ENCODE data around the gene WWC1.
A peak's percentile ranks its signal among the peaks of the same experiment; 100 is the strongest.
"Not testable (repeated sequence)": the region's sequence is repeated elsewhere in the genome, so short reads cannot be mapped to it uniquely, and the experiment has no call there.

The WWC1 gene

GRCh38 chr5:168273056-168273980 is 18.1 kb upstream of the WWC1 start:
- H3K36me3 Mint-ChIP-seq (ENCODE audit: low read depth): no peaks in the 10 kb centered on the region
- no peaks in the 10 kb centered on the region for H3K9me3 Mint-ChIP-seq
- no peak overlapping the region for H3K27ac Mint-ChIP-seq
- no peak overlapping the region for H3K4me3 Mint-ChIP-seq
- peaks cover 10% of the 10 kb centered on the region for H3K27me3 Mint-ChIP-seq (ENCODE audit: low read depth)
- H3K4me1 Mint-ChIP-seq (ENCODE audit: low read depth): no peaks in the 10 kb centered on the region

- Mint-ChIP-seq H3K9me3 (no peaks in the 10 kb centered on the region), H3K4me1 (ENCODE audit: low read depth) (no peaks in the 10 kb centered on the region), H3K36me3 (ENCODE audit: low read depth) (no peaks in the 10 kb centered on the region), H3K4me3 (no peak overlapping the region), H3K27ac (no peak overlapping the region), H3K27me3 (ENCODE audit: low read depth) (no peaks in the 10 kb centered on the region)
Measured at GRCh38 chr5:168274406-168274805, 17.0 kb upstream of the WWC1 start.

GRCh38 chr5:168275940-168276339 is 15.5 kb upstream of the WWC1 start:
- H3K36me3 Mint-ChIP-seq (ENCODE audit: low read depth): no peaks in the 10 kb centered on the region
- no peak overlapping the region for H3K27ac Mint-ChIP-seq
- H3K9me3 Mint-ChIP-seq: no peaks in the 10 kb centered on the region
- no peak overlapping the region for H3K4me3 Mint-ChIP-seq
- no peaks in the 10 kb centered on the region for H3K4me1 Mint-ChIP-seq (ENCODE audit: low read depth)
- no peaks in the 10 kb centered on the region for H3K27me3 Mint-ChIP-seq (ENCODE audit: low read depth)

GRCh38 chr5:168282120-168282519 is 9.3 kb upstream of the WWC1 start:
- no peak overlapping the region for H3K4me3 Mint-ChIP-seq
- H3K27me3 Mint-ChIP-seq (ENCODE audit: low read depth): peaks cover 10% of the 10 kb centered on the region
- H3K9me3 Mint-ChIP-seq: peaks cover 14% of the 10 kb centered on the region
- no peaks in the 10 kb centered on the region for H3K36me3 Mint-ChIP-seq (ENCODE audit: low read depth)
- H3K27ac Mint-ChIP-seq: no peak overlapping the region
- H3K4me1 Mint-ChIP-seq (ENCODE audit: low read depth): no peaks in the 10 kb centered on the region

GRCh38 chr5:168284809-168285208 is 6.6 kb upstream of the WWC1 start:
- Mint-ChIP-seq H3K4me1 (ENCODE audit: low read depth) (peaks cover 2% of the 10 kb centered on the region), H3K27me3 (ENCODE audit: low read depth) (peaks cover 32% of the 10 kb centered on the region), H3K36me3 (ENCODE audit: low read depth) (no peaks in the 10 kb centered on the region), H3K9me3 (peaks cover 14% of the 10 kb centered on the region), H3K4me3 (no peak overlapping the region), H3K27ac (no peak overlapping the region)

GRCh38 chr5:168285696-168286095 is 5.7 kb upstream of the WWC1 start:
- H3K4me1 Mint-ChIP-seq (ENCODE audit: low read depth): peaks cover 4% of the 10 kb centered on the region
- H3K27ac Mint-ChIP-seq: no peak overlapping the region
- H3K27me3 Mint-ChIP-seq (ENCODE audit: low read depth): peaks cover 38% of the 10 kb centered on the region
- peaks cover 14% of the 10 kb centered on the region for H3K9me3 Mint-ChIP-seq
- no peaks in the 10 kb centered on the region for H3K36me3 Mint-ChIP-seq (ENCODE audit: low read depth)
- no peak overlapping the region for H3K4me3 Mint-ChIP-seq

GRCh38 chr5:168286386-168286785 is 5.1 kb upstream of the WWC1 start:
- peaks cover 4% of the 10 kb centered on the region for H3K4me1 Mint-ChIP-seq (ENCODE audit: low read depth)
- peaks cover 45% of the 10 kb centered on the region for H3K27me3 Mint-ChIP-seq (ENCODE audit: low read depth)
- H3K27ac Mint-ChIP-seq: no peak overlapping the region
- H3K36me3 Mint-ChIP-seq (ENCODE audit: low read depth): no peaks in the 10 kb centered on the region
- H3K4me3 Mint-ChIP-seq: no peak overlapping the region
- peaks cover 14% of the 10 kb centered on the region for H3K9me3 Mint-ChIP-seq

- peaks cover 45% of the 10 kb centered on the region for H3K27me3 Mint-ChIP-seq (ENCODE audit: low read depth)
Measured at GRCh38 chr5:168286863-168287262, 4.6 kb upstream of the WWC1 start.

GRCh38 chr5:168287362-168287761 is 4.1 kb upstream of the WWC1 start:
- Mint-ChIP-seq H3K27me3 (ENCODE audit: low read depth) (peaks cover 45% of the 10 kb centered on the region), H3K36me3 (ENCODE audit: low read depth) (no peaks in the 10 kb centered on the region), H3K4me1 (ENCODE audit: low read depth) (peaks cover 4% of the 10 kb centered on the region), H3K27ac (no peak overlapping the region), H3K9me3 (peaks cover 7% of the 10 kb centered on the region), H3K4me3 (no peak overlapping the region)

More at GRCh38 chr5:168286863-168287262, 4.6 kb upstream of the WWC1 start:
- not testable (repeated sequence) for H3K27ac Mint-ChIP-seq; H3K4me1 Mint-ChIP-seq (ENCODE audit: low read depth); H3K4me3 Mint-ChIP-seq; H3K36me3 Mint-ChIP-seq (ENCODE audit: low read depth)
- peaks cover 12% of the 10 kb centered on the region for H3K9me3 Mint-ChIP-seq

GRCh38 chr5:168288349-168289245 is 2.8 kb upstream of the WWC1 start:
- peaks cover 56% of the 10 kb centered on the region for H3K27me3 Mint-ChIP-seq (ENCODE audit: low read depth)
- peaks cover 7% of the 10 kb centered on the region for H3K9me3 Mint-ChIP-seq
- no peak overlapping the region for H3K4me3 Mint-ChIP-seq
- H3K4me1 Mint-ChIP-seq (ENCODE audit: low read depth): peaks cover 4% of the 10 kb centered on the region
- H3K27ac Mint-ChIP-seq: no peak overlapping the region
- no peaks in the 10 kb centered on the region for H3K36me3 Mint-ChIP-seq (ENCODE audit: low read depth)

- H3K4me1 Mint-ChIP-seq (ENCODE audit: low read depth): peaks cover 4% of the 10 kb centered on the region
- H3K4me3 Mint-ChIP-seq: peak overlapping the region; percentile 17
- H3K27ac Mint-ChIP-seq: no peak overlapping the region
- no peaks in the 10 kb centered on the region for H3K9me3 Mint-ChIP-seq
- H3K36me3 Mint-ChIP-seq (ENCODE audit: low read depth): no peaks in the 10 kb centered on the region
- H3K27me3 Mint-ChIP-seq (ENCODE audit: low read depth): peaks cover 59% of the 10 kb centered on the region
Measured at GRCh38 chr5:168290902-168291341, 523 bp upstream of the WWC1 start.

- H3K27ac Mint-ChIP-seq: no peak overlapping the region
Measured at GRCh38 chr5:168291964-168292785, 730 bp downstream of the WWC1 start.

GRCh38 chr5:168292786-168293696 is 1.6 kb downstream of the WWC1 start:
- Mint-ChIP-seq H3K9me3 (no peaks in the 10 kb centered on the region), H3K27me3 (ENCODE audit: low read depth) (peaks cover 47% of the 10 kb centered on the region), H3K27ac (no peak overlapping the region), H3K36me3 (ENCODE audit: low read depth) (no peaks in the 10 kb centered on the region), H3K4me1 (ENCODE audit: low read depth) (peaks cover 4% of the 10 kb centered on the region), H3K4me3 (no peak overlapping the region)

More at GRCh38 chr5:168291964-168292785, 730 bp downstream of the WWC1 start:
- peaks cover 54% of the 10 kb centered on the region for H3K27me3 Mint-ChIP-seq (ENCODE audit: low read depth)
- H3K9me3 Mint-ChIP-seq: no peaks in the 10 kb centered on the region
- peaks cover 4% of the 10 kb centered on the region for H3K4me1 Mint-ChIP-seq (ENCODE audit: low read depth)
- H3K4me3 Mint-ChIP-seq: no peak overlapping the region
- H3K36me3 Mint-ChIP-seq (ENCODE audit: low read depth): no peaks in the 10 kb centered on the region
